Bronchial epithelial cell (primary cell): ENCODE measurements around the gene MASP1. TPM values are rescaled to one million over a fixed set of nuclear protein-coding genes. Genes with fewer than 3 reads are reported as not detected.
A peak's percentile ranks its signal among the peaks of the same experiment; 100 is the strongest.

Experiments
- DNase-seq: peaks from one replicate; pipeline ENCODE4 v3.0.0-alpha.2; 2010; ENCODE audit warnings: low read depth
- FAIRE-seq: peaks from 2 replicates; lab custom pipeline; 2011; peaks lifted over from hg19 to GRCh38; lab: Jason Lieb, UNC
- H3K27me3 ChIP-seq: 2 replicates; pipeline ENCODE4 v1.5.1; 2011; ENCODE audit warnings: low read length; ENCODE audit not compliant: control insufficient read depth, insufficient read depth
- H3K36me3 ChIP-seq: 2 replicates; pipeline ENCODE4 v1.5.1; 2011; ENCODE audit warnings: low read length; ENCODE audit not compliant: control insufficient read depth, insufficient read depth
- H3K4me3 ChIP-seq: 2 replicates; pipeline ENCODE4 v1.5.1; 2011; ENCODE audit warnings: mild to moderate bottlenecking, low read depth, low read length, control low read depth
- total RNA-seq: library from RNA; depleted of rRNA; stranded (reverse); fragments of >200 nt; gene quantifications from 2 replicates; pipeline ENCODE4 v1.2.1, GENCODE V29; 2014
- TF ChIP-seq, protein P1 (sequence below): IDR thresholded peaks from 2 replicates; pipeline ENCODE4 v1.5.1; 2011; ENCODE audit warnings: mild to moderate bottlenecking, moderate library complexity, low read length, control low read depth, inconsistent platforms; ENCODE audit not compliant: insufficient read depth, severe bottlenecking

MASP1 gene
- total RNA-seq, 1 donor from 2014 or later = 3.9 TPM

DNA sequence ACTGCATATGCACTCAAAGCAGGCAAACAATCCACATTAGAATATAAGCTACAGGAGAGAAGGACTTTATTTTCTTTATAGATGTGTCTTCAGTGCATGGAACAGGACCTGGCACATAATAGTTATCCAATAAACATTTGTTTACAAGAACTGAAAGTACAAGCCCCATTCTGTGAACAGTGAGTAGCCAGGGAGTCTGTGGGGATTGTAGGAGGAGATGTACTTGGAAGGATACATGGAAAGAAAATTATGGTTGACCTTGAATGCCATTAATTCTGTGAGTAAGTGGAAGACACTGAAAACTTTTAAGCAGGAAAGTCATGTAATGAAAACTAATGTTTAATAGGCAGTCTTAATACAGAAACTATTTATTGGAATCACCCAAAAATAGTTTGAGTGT is 28.3 kb downstream of the MASP1 start:
- FAIRE-seq (no peak), DNase-seq (no peak)
- H3K4me3 ChIP-seq = no peak overlapping the region
- peaks cover 2% of the 10 kb centered on the region for H3K27me3 ChIP-seq
- H3K36me3 ChIP-seq = no peaks in the 10 kb centered on the region
- TF ChIP-seq, protein P1, sequence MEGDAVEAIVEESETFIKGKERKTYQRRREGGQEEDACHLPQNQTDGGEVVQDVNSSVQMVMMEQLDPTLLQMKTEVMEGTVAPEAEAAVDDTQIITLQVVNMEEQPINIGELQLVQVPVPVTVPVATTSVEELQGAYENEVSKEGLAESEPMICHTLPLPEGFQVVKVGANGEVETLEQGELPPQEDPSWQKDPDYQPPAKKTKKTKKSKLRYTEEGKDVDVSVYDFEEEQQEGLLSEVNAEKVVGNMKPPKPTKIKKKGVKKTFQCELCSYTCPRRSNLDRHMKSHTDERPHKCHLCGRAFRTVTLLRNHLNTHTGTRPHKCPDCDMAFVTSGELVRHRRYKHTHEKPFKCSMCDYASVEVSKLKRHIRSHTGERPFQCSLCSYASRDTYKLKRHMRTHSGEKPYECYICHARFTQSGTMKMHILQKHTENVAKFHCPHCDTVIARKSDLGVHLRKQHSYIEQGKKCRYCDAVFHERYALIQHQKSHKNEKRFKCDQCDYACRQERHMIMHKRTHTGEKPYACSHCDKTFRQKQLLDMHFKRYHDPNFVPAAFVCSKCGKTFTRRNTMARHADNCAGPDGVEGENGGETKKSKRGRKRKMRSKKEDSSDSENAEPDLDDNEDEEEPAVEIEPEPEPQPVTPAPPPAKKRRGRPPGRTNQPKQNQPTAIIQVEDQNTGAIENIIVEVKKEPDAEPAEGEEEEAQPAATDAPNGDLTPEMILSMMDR = no peak

DNA sequence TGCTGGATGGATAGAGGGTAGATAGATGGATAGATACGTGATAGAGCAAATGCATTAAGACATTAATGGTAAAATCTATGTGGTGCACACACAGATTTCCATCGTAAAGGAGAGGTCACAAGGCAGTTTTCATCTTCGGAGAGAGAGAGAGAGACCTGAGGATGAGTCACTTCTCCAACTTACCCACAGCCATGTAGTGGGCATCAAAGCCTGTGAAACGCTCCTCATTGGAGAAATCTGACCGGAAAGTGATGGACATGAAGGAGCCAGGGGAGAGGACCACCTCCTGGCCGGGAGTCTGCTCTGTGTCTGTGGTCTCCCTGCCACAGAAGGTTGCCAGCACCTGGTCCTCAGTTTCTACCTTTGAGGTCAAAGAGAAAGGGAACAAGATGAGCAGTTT is 29.2 kb downstream of the MASP1 start:
- Histone ChIP-seq H3K27me3 (no peaks in the 10 kb centered on the region), H3K36me3 (no peaks in the 10 kb centered on the region), H3K4me3 (no peak overlapping the region)
- no peak for FAIRE-seq
- DNase-seq = no peak
- TF ChIP-seq, protein P1 = no peak

DNA sequence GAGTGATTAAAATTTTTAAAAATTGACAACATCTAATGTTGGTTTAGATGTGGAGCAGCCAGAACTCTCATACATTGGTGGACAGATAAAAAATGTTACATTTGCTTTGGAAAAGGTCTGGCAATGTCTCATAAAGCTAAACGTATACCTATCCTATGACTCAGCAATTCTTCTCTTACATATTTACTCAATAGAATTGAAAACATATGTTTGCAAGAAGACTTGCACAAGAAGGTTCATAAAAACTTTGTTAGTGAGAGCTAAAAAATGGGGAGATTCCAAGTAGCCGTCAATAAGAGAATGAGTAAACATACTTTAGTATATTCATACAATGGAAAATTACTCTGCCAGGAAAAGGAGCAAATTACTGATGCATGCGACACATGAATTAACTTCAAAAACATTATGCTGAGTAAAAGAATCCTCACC is 30.0 kb downstream of the MASP1 start:
- Histone ChIP-seq H3K4me3 (no peak overlapping the region), H3K27me3 (no peaks in the 10 kb centered on the region), H3K36me3 (no peaks in the 10 kb centered on the region)
- no peak for FAIRE-seq
- peak; percentile 68 for DNase-seq
- TF ChIP-seq, protein P1 = no peak

DNA sequence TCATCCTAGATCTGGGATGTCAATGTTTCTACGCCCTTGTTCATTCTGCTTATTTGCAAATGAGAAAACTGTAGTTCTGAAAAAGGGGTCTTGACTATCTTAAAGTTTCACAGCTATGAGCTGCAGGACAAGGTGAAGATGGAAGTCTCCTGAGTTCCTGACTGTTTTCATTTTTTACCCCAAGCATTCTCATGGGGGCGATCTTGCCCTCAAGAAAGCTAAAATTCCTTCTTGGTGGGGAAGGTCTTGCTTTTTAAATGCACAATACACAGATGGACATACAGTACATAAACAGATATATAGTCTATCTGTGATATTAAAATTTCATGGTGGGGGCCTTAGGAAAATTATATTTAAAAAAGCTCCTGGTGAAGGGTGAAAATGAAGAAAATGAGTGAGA is 32.4 kb downstream of the MASP1 start:
- no peak overlapping the region for H3K4me3 ChIP-seq
- no peak for DNase-seq
- FAIRE-seq = no peak
- no peaks in the 10 kb centered on the region for H3K36me3 ChIP-seq
- H3K27me3 ChIP-seq = peaks cover 2% of the 10 kb centered on the region
- TF ChIP-seq, protein P1 = no peak

DNA sequence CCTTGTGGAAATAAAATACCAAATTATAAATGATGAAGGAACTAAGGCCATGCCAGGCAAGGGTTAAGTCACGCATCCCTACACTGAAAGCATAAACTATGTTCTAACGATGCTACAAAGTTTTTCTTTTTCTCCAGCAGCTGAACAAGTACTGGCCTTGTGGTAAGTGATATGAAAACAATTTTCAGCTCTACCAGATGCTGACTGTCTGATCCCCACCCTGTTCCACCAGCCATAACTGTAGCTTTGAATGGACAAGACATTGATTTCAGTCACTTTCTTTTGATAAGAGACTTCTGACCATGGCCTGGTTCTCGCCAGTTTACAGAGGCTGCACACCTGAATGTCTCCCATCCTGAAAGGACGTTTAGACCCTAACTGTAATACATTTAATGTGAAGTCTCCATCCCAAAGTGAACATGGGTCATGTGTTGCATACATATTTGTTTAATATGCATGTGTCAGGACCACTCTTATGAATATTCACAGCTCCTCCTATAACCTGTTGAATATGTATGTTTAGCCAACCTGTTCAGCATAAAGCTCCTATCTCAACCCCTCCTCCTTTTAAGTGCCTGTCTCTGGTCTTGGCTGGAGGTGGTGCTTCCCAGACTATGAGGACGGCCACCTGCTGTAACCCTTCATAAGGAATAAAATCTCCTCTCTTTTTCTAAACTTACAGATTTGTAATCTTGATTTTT is 33.4 kb downstream of the MASP1 start:
- FAIRE-seq (no peak), DNase-seq (no peak)
- Histone ChIP-seq H3K4me3 (no peak overlapping the region), H3K27me3 (peaks cover 2% of the 10 kb centered on the region), H3K36me3 (no peaks in the 10 kb centered on the region)
- TF ChIP-seq, protein P1 = no peak

DNA sequence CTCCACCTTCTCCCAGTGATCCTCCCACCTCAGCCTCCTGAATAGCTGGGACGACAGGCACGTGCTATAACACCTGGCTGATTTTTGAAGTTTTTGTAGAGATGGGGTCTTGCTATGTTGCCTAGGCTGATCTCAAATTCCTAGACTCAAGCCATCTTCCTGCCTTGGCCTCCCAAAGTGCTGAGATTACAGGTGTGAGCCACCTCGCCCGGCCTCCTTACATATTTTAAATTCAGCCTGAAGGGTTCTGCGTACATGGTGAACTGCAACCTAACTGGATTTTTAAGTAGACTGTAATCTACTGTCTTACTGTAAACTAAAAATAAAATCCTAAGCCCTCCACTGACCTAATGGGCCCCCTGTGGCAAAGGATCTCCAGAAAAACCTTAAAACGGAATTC is 34.1 kb downstream of the MASP1 start:
- DNase-seq = no peak
- Histone ChIP-seq H3K27me3 (peaks cover 4% of the 10 kb centered on the region), H3K36me3 (no peaks in the 10 kb centered on the region), H3K4me3 (no peak overlapping the region)
- no peak for FAIRE-seq
- TF ChIP-seq, protein P1 = no peak
